GM06990 (cell line): ENCODE measurements around the gene MARCHF6.
"Not testable (repeated sequence)": the region's sequence is repeated elsewhere in the genome, so short reads cannot be mapped to it uniquely, and the experiment has no call there.

Source experiments
- DNase-seq: peaks from one replicate; pipeline ENCODE4 v3.0.0-alpha.2; 2011; ENCODE audit not compliant: insufficient read length; ENCODE audit errors: extremely low read depth
- H3K27me3 ChIP-seq: replicated peaks from 2 replicates; pipeline ENCODE4 v1.6.0; 2011; ENCODE audit warnings: low read length; ENCODE audit not compliant: control insufficient read depth, insufficient read depth
- H3K36me3 ChIP-seq: 2 replicates; pipeline ENCODE4 v1.5.1; 2011; ENCODE audit warnings: low read length; ENCODE audit not compliant: control insufficient read depth, insufficient read depth
- H3K4me3 ChIP-seq: replicated peaks from 2 replicates; pipeline ENCODE4 v1.5.1; 2011; ENCODE audit warnings: low read depth, mild to moderate bottlenecking, control low read depth, low read length
- CTCF ChIP-seq: IDR thresholded peaks from 2 replicates; pipeline ENCODE4 v1.5.1; 2011; ENCODE audit warnings: low read length, control low read depth, mild to moderate bottlenecking, inconsistent platforms; ENCODE audit not compliant: insufficient read depth, poor library complexity, severe bottlenecking

MARCHF6 gene

GRCh38 chr5:10307206-10308148, 46.0 kb upstream of the MARCHF6 start, which contains the start of gene CMBL:
TSS of gene CMBL (minus strand) at chr5:10307902. CDS start at chr5:10290762, 17,140 bp downstream.
- peak; percentile 64 for DNase-seq
- H3K4me3 ChIP-seq, result peak within 1 kb of the TSS; percentile 75
- no peaks in the 10 kb centered on the region; the same call in 1 of the 2 replicates for H3K27me3 ChIP-seq
- no peaks in the 10 kb centered on the region; the same call in 1 of the 2 replicates for H3K36me3 ChIP-seq
- no peak for TF ChIP-seq CTCF

GRCh38 chr5:10308844-10309243, 44.7 kb upstream of the MARCHF6 start:
- DNase-seq, result no peak
- TF ChIP-seq CTCF, result no peak

GRCh38 chr5:10310066-10310779, 43.3 kb upstream of the MARCHF6 start:
- no peaks in the 10 kb centered on the region for H3K36me3 ChIP-seq
- no peak for DNase-seq
- no peak overlapping the region for H3K4me3 ChIP-seq
- TF ChIP-seq CTCF, result no peak
- H3K27me3 ChIP-seq, result no peaks in the 10 kb centered on the region; the same call in 1 of the 2 replicates

More at GRCh38 chr5:10308844-10309243, 44.7 kb upstream of the MARCHF6 start:
- no peaks in the 10 kb centered on the region; the same call in 1 of the 2 replicates for H3K36me3 ChIP-seq
- no peak overlapping the region for H3K4me3 ChIP-seq
- H3K27me3 ChIP-seq, result no peaks in the 10 kb centered on the region; the same call in 1 of the 2 replicates

- not testable (repeated sequence) for H3K4me3 ChIP-seq, H3K27me3 ChIP-seq, DNase-seq, H3K36me3 ChIP-seq
These were observed 42.5 kb upstream of the MARCHF6 start for GRCh38 chr5:10310835-10311570.

GRCh38 chr5:10311595-10312425, 41.7 kb upstream of the MARCHF6 start:
- no peak for DNase-seq
- no peak for TF ChIP-seq CTCF
- H3K4me3 ChIP-seq, result no peak overlapping the region
- no peaks in the 10 kb centered on the region for H3K36me3 ChIP-seq
- H3K27me3 ChIP-seq, result no peaks in the 10 kb centered on the region; the same call in 1 of the 2 replicates
